Heart left ventricle (tissue), 16 donors: ENCODE measurements around the gene PROSER3. TPM values are rescaled to one million over a fixed set of nuclear protein-coding genes. Genes with fewer than 3 reads are reported as not detected.

Source experiments
- ATAC-seq, 4 donors: fragments of 200-7000 bp; cut with Tn5 transposase; one replicate each; pipeline ENCODE4 v1.9.1; 2020 to 2022; ENCODE audit warnings: moderate library complexity in 4 of 4, mild to moderate bottlenecking in 3 of 4, moderate number of reproducible peaks in 1 of 4
- DNase-seq, 5 donors: peaks; one replicate each; pipeline ENCODE4 v3.0.0-alpha.2; 2020
- H3K27ac ChIP-seq, 12 donors: fragments of 200-600 bp; sonication (generic) in 4 of 12; one replicate each; pipeline versions ENCODE4 v1.5.0 to v1.8.0; 2016 to 2022; ENCODE audit warnings: mild to moderate bottlenecking in 2 of 12
- H3K27me3 ChIP-seq, 9 donors: fragments of 200-600 bp; sonication (generic) in 2 of 9; one replicate each; pipeline versions ENCODE4 v1.5.1 to v1.8.0; 2016 to 2022; ENCODE audit warnings: mild to moderate bottlenecking in 3 of 9
- H3K36me3 ChIP-seq, 9 donors: fragments of 200-600 bp; sonication (generic) in 2 of 9; one replicate each; pipeline versions ENCODE4 v1.5.0 to v1.8.0; 2018 to 2022; ENCODE audit warnings: mild to moderate bottlenecking in 2 of 9
- H3K4me1 ChIP-seq, 12 donors: fragments of 200-600 bp; sonication (generic) in 4 of 12; one replicate each; pipeline versions ENCODE4 v1.5.0 to v1.8.0; 2016 to 2022; ENCODE audit warnings: mild to moderate bottlenecking in 3 of 12
- H3K4me3 ChIP-seq, 12 donors: fragments of 200-600 bp; sonication (generic) in 4 of 12; one replicate each; pipeline versions ENCODE4 v1.5.0 to v1.8.0; 2017 to 2022; ENCODE audit warnings: mild to moderate bottlenecking in 9 of 12, moderate library complexity in 4 of 12
- H3K9me3 ChIP-seq, 12 donors: fragments of 200-600 bp; sonication (generic) in 4 of 12; one replicate each; pipeline versions ENCODE4 v1.5.0 to v1.8.0; 2016 to 2022; ENCODE audit warnings: mild to moderate bottlenecking in 1 of 12
- CTCF ChIP-seq, 12 donors: fragments of 200-600 bp; sonication (generic) in 4 of 12; IDR thresholded peaks; one replicate each; pipeline versions ENCODE4 v1.5.0 to v1.8.0; 2018 to 2022; ENCODE audit warnings: antibody characterized with exemption in 12 of 12, mild to moderate bottlenecking in 5 of 12
- POLR2A ChIP-seq, 2 donors: fragments of 450-650 bp; IDR thresholded peaks; one replicate each; pipeline ENCODE4 v1.6.1; 2017; ENCODE audit warnings: antibody characterized with exemption in 2 of 2, mild to moderate bottlenecking in 2 of 2, moderate library complexity in 2 of 2
- WGBS, 4 donors: extraction: QIAGEN DNeasy Blood & Tissue Kit in 2 of 4; methylation state at CpG; one replicate each; pipeline versions ENCODE4 v1.1.5 to v1.1.7; 2013 to 2018; 5-methylcytosine and 5-hydroxymethylcytosine counted together
- intact Hi-C, 10 donors: fragments of 100-400 bp; cut with DNase I; formaldehyde crosslinking; loops; one replicate each; pipeline versions ENCODE4 v1.11.1 to v1.14.2; 2022
- polyA plus RNA-seq, 2 donors: library from polyadenylated mRNA; stranded (reverse); fragments of 200-250 nt; gene quantifications; one replicate each; pipeline ENCODE4 v1.2.3, GENCODE V29; 2013
- total RNA-seq, 9 donors: library from RNA; depleted of rRNA in 2 of 9; stranded (reverse); fragments of >200 nt in 2 of 9; fragmentation: NEBNext Ultra II Directional in 3 of 9; extraction: Animal tissue kit (Norgen Biotek cat#: 25700) in 3 of 9; gene quantifications; one replicate each; pipeline versions ENCODE4 v1.1.0 to v1.2.4, GENCODE V29; 2016 to 2023
- donor health status: ischemic (EF 13 %, LVEDD 7.1; RV severe dilation, severe dysfunction).
- donor health status: healthy with polysubstance abuse.
- donor health status: DM: no; HTN: yes; CAD: no.
- donor health status: DM: no; HTN: no; CAD: no.
- donor health status: ischemic (EF 25% LVEDD 6.9; RV normal size, moderate dysfunction).
- donor health status: ischemic (EF 25% LVEDD 5.7; RV mildly dilated, moderate dysfunction).
- donor health status: healthy.
- donor health status: DM: yes; HTN: yes; CAD: no.
- donor health status: ischemic (EF 35%, LVEDD 5.7; RV mildly dilated, moderate dysfunction).
- donor health status: nonischemic (EF 11% LVEDD 7.7; RV severe dilation, severe dysfunction).
- donor health status: DM: yes; HTN: yes; CAD: no.
- donor health status: PGD.
- donor health status: ischemic (EF 29% LVEDD 5.4; RV normal size, mild dysfunction).
- donor health status: nonischemic (EF 23%, LVEDD 6.1; RV moderate dilation, normal function).

PROSER3 gene
- total and polyA plus RNA-seq, 11 donors = 1.9 to 19.7 (median 9.7) TPM

GRCh38 chr19:35734889-35735288, 23.1 kb upstream of the PROSER3 start:
- Histone ChIP-seq H3K27me3 (no peaks in the 10 kb centered on the region), H3K27ac (no peak overlapping the region), H3K36me3 (peaks cover 0 to 92% (median 85%) of the 10 kb centered on the region in 9 donors), H3K4me3 (no peak overlapping the region), H3K4me1 (peaks cover 0 to 11% (median 4%) of the 10 kb centered on the region in 12 donors), H3K9me3 (no peaks in the 10 kb centered on the region)
- WGBS, 4 donors = 79 to 82% (median 81%) methylated on average over 5 of the region's 5 CpGs
- ATAC-seq (no peak), DNase-seq (no peak)
- no peak for TF ChIP-seq POLR2A (IDR thresholded peaks at IDR 0.05)
- TF ChIP-seq CTCF (IDR thresholded peaks at IDR 0.05) = no peak
- intact Hi-C loops = no loop called here

DNA sequence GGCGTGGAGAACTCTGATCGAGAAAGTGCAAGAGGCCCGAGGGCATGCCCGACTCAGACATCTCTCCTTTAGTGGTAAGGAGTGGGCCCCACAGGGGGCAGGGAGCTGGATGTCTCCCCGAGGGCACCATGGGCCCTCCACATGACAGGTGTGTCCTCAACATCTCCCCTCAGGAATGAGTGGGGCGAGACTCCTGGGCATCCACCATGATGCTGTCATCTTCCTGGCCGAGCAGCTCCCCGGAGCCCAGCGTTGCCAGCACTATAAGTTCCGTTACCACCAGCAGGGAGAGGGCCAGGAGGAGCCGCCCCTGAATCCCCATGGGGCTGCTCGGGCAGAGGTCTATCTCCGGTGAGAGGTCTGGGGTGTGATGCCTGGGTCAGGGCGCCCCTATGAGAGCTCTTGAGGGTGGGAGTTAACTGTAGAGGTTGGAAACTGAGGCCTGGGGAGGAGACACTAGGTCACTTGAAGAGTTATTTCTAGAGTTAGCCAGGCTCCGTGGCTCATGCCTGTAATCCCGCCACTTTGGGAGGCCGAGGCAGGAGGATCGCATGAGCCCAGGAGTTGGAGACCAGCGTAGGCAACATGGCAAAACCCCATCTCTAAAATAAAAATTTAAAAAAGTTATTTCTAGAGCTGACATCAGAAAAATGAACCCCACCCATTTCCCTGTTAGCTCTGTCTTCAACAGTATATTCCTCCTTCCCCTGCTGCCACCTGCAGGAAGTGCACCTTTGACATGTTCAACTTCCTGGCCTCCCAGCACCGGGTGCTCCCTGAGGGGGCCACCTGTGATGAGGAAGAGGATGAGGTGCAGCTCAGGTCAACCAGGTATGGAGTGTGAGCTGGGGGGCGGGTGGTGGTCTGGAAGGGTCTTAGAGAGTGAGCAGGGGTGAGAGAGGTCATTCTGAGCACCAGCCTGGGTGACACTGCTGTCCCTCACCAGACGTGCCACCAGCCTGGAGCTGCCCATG, 20.8 kb upstream of the PROSER3 start:
- H3K27me3 ChIP-seq = no peaks in the 10 kb centered on the region
- no peak for DNase-seq

DNA sequence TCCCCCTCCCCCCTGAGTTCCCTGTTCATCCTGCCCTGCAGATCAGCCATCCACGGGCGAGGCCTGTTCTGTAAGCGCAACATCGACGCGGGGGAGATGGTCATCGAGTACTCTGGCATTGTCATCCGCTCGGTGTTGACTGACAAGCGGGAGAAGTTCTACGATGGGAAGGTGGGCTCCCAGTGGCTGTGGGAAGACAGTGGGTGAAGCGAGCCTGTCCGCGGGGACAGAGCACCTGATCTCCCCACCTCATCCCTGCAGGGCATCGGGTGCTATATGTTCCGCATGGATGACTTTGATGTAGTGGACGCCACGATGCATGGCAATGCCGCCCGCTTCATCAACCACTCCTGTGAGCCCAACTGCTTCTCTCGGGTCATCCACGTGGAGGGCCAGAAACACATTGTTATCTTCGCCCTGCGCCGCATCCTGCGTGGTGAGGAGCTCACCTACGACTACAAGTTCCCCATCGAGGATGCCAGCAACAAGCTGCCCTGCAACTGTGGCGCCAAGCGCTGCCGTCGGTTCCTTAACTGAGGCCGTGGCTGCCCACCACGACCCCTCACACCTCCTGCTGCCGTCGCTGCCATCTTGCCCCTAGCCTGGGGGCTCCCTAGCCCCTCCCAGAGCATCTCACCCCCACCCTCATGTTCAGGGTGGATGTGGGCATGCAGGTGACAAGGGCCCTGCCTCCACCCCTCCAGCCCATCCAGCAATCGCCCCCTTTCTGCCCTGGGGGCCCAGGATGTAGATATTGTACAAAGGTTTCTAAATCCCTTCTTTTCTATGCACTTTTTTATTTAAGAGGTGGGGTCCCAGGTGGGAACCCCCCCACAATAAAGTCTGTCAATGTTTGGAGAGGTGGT, 19.7 kb upstream of the PROSER3 start:
- ATAC-seq (no peak), DNase-seq (no peak)
- Histone ChIP-seq H3K9me3 (no peaks in the 10 kb centered on the region), H3K36me3 (peaks cover 0 to 65% (median 59%) of the 10 kb centered on the region in 9 donors), H3K27me3 (no peaks in the 10 kb centered on the region), H3K27ac (no peak overlapping the region), H3K4me1 (peaks cover 3 to 38% (median 14%) of the 10 kb centered on the region in 12 donors), H3K4me3 (no peak overlapping the region)
- WGBS, 4 donors = 90 to 93% (median 93%) methylated on average over 33 to 37 of the region's 37 CpGs
- intact Hi-C loops = no loop called here
- TF ChIP-seq CTCF (IDR thresholded peaks at IDR 0.05) (no peak), POLR2A (IDR thresholded peaks at IDR 0.05) (no peak)

More for the DNA sequence above, 20.8 kb upstream of the PROSER3 start:
- H3K36me3 ChIP-seq = peaks cover 0 to 70% (median 62%) of the 10 kb centered on the region in 9 donors
- no peak for TF ChIP-seq POLR2A (IDR thresholded peaks at IDR 0.05)
- TF ChIP-seq CTCF (IDR thresholded peaks at IDR 0.05) = no peak
- peaks cover 3 to 30% (median 14%) of the 10 kb centered on the region in 12 donors for H3K4me1 ChIP-seq
- ATAC-seq = no peak
- H3K4me3 ChIP-seq = no peak overlapping the region
- no peak overlapping the region for H3K27ac ChIP-seq
- intact Hi-C loops = no loop called here
- H3K9me3 ChIP-seq = no peaks in the 10 kb centered on the region
- WGBS, 4 donors = 87 to 91% (median 89%) methylated on average over 17 to 22 of the region's 22 CpGs

- ATAC-seq (no peak), DNase-seq (no peak)
- WGBS, 4 donors = 78 to 85% (median 82%) methylated on average over 2 of the region's 2 CpGs
- H3K27me3 ChIP-seq = no peaks in the 10 kb centered on the region
- no peak overlapping the region for H3K4me3 ChIP-seq
- intact Hi-C loops = no loop called here
- no peak for TF ChIP-seq CTCF (IDR thresholded peaks at IDR 0.05)
- TF ChIP-seq POLR2A (IDR thresholded peaks at IDR 0.05) = no peak
- peaks cover 3 to 44% (median 15%) of the 10 kb centered on the region in 12 donors for H3K4me1 ChIP-seq
- H3K9me3 ChIP-seq = no peaks in the 10 kb centered on the region
- H3K27ac ChIP-seq = no peak overlapping the region
- H3K36me3 ChIP-seq = peaks cover 0 to 60% (median 55%) of the 10 kb centered on the region in 9 donors
These were observed 19.1 kb upstream of the PROSER3 start for GRCh38 chr19:35738887-35739229.
